GM21528 (cell line): ENCODE measurements around the gene SEC61A2.
"Not testable (repeated sequence)": the region's sequence is repeated elsewhere in the genome, so short reads cannot be mapped to it uniquely, and the experiment has no call there.

Experiments
- ATAC-seq: cut with Tn5 transposase; IDR thresholded peaks from one replicate; pipeline ENCODE4 v1.9.1; 2021; ENCODE audit warnings: mild to moderate bottlenecking, moderate library complexity; ENCODE audit not compliant: unreplicated experiment, low FRiP score

Gene SEC61A2

DNA sequence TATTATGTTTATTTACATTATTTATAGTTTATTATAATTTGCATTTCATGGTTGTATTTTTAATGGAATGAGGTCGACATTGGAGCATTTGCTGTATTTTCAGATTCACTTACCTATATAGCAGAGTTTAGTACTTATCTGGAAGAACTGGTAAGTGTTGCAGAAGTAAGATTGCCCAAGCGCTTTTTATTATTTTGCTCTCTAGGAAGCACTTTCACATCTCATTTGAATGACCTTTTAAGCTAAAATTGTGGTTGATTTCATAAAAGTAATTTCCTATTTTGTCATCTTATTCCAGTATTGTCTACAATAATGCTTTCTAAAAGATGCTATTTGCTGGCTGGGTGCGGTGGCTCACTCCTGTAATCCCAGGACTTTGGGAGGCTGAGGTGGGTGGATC, 28.6 kb downstream of the SEC61A2 start:
- no peak for ATAC-seq

DNA sequence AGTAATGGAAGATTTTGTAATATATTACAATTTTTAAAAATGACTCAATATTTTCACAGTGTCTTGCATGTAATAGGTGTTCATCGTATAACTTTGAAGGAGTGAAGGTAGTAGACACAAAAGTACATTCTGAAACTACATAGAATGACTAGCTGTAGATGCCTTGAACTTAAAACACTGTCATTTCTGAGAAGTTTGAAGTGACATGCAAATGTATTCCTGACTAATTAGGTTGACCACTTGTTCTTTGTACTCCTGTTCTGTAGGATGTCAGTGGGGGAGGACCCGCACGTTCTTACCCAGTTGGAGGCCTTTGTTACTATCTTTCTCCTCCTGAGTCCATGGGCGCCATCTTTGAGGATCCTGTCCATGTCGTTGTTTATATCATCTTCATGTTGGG, 31.2 kb downstream of the SEC61A2 start:
- no peak for ATAC-seq

DNA sequence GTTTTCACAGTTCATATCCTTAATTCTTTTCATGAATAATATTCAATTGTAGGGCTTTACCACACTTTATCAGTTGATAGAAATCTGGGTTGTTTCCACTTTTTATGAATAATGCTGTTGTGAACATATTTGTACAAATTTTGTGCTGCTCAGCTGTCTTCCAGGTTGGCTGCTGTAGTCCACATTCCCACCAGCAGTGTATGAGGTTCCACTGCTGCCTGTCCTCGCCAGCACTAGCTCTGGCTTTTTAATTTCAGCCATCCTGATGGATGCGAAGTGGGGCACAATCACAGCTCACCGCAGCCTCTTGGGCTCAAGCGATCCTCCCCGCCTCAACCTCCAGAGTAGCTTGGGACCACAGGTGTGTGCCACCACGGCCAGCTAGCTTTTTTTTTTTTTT, 33.5 kb downstream of the SEC61A2 start:
- ATAC-seq: no peak

DNA sequence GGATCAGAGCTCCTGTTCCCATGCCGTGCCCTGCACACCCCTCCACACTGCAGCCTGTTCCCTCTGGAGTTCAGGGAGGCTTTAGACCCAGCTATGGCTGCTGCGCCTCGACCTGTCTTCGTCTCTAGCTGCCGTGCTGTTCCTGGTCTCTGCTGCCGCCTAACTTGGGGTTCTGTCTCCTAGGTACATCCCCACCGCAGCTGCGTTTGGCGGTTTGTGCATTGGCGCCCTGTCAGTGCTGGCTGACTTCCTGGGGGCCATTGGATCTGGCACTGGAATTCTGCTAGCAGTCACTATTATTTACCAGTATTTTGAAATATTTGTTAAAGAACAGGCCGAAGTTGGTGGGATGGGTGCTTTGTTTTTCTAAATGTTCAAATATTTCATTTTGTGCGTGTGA, 34.6 kb downstream of the SEC61A2 start:
- ATAC-seq: no peak

DNA sequence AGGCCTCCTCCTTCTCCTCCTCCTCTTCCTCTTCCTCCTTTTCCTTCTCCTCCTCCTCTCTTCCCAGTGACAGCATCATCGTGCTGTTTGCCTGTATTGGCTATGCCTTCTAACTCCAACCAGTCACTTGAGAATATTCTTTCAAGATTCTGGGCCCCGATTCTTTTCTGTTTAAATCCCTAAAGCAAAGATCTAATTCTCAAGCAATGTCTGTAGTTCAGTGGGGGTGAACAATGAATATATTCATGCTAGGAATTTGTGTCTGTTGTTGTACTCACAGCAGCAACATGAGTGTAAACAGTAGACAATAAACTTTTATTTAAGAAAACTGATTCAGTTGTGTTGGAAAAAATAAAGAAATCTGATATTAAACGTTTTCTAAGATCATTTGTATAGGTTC, 35.6 kb downstream of the SEC61A2 start:
- ATAC-seq: no peak

DNA sequence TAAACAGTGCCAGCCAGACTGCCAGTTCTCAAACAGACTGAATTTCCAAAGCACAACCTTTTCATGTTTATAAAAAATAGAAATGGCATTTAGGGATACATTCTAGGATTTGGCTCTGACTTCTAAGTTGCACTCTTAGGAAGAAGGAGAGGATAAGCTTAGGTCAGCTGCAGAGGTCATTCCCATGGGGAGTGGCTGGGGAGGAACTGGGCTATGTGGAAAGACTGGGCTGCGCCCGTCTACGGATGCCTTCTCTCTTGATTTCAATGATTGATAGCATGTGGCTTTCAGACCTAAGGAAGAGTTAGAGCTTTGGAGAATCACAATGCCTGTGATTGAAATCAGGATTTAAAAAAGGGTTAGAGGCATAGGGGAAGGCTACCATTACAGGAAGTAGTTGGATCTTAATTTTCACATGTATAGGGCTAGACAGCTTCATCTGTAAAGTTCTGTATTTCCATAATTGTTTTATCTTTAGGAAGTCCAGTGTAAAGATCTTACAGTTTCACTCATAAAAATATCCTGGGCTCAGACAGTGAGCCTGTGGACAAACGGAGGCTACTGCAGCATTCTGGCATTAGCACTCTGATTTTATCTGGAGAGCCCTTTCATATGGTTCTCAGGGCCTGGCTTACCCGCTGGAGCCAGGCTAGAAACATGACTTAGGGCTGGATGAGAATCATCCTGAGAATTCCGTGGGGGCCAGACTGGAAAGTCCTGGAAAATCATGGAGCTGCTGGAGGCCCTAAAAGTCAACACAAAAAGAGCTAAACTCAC, 36.7 kb downstream of the SEC61A2 start:
- no peak for ATAC-seq

DNA sequence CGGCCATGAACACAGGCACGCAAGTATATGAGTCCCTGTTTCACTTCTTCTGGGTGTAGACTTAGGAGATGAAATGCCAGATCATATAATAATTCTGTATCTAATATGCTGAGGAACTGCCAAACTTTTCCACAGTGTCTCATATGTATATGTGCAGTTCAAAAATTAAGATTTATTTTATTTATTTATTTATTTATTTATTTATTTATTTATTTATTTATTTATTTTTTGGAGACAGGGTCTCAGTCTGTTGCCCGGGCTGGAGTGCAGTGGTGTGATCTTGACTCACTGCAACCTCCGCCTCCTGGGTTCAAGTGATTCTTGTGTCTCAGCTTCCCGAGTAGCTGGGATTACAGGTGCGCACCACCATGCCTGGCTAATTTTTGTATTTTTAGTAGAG, 42.0 kb downstream of the SEC61A2 start:
- ATAC-seq: not testable (repeated sequence)

DNA sequence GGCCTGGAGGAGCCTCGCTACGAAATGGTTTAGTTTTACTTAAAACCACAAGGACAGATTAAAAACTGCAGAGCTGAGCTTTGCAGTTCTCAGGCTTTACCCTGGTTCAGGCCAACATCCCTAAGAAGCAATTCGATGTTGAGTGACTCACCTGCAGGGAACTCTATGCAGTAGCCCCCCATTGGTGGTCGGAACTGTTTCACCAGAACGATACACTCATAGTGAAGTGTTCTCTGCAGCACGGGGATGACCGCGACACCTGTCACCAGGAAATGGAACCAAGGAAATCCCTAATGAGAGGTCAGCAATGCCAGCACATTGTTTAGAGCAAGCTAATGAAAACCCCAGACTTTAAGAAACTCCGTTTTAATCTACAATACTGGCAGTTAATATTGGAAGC, 48.2 kb downstream of the SEC61A2 start:
- ATAC-seq: no peak

DNA sequence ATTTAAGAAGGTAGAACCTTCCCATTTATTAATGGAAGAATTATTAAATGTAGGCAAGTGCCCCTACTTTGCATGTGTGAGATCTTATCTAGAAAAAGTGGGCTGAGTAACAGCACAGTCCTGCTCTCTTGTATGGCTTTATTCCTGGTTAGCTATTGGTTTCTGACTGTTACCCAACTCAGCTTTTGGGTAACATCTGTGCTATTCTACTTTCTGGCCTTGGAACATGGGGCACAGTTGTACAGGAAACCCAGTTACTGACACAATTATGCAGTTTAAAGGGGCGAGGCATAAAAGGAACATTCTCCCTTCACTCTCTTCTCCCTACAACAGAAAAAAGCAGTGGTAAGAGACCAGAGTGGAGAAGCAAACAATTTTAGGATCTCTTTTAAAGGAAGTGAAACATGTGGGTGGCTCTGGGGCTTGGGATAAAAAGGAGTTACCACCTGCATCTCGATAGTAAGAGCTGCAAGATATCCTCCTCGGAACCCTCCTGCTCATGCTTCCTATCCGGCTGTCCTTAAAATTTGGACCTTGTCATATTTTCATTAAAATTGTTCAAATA, 50.2 kb downstream of the SEC61A2 start:
- no peak for ATAC-seq

DNA sequence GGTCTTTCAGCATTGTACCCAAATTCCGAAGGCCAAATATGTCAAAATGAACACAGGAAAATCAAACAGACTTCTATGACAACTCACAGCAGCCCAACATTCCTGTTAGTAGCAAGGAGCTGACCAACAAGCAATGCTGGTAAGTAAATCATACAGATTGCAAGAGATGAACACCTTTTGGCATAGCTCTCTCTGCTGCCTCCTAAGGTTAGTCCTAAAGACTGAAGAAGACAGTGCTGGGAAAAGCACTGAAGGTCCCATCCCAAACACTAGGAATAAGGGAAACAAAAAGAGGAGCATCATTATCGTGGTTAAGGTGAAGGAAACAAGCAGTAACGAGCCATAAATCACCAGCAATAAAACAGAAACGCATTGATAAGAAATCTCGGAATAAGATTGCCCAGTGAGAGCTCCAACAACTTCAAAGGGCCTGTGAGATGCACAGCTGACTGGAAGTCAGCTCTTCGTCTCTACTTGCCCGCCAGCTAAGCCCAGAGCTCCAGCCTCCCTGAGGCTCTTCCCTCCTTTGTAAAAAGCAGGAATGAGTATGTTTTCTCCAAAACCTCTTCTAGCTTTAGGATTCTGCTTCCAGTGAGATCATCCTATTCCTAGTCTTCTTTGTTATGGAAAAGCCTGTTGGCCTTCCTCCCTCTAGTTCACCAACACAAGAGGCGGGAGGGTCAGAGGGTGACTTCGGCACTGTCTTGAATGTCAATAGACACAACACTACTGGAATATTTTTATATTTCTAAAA, 50.9 kb downstream of the SEC61A2 start:
- ATAC-seq: no peak

DNA sequence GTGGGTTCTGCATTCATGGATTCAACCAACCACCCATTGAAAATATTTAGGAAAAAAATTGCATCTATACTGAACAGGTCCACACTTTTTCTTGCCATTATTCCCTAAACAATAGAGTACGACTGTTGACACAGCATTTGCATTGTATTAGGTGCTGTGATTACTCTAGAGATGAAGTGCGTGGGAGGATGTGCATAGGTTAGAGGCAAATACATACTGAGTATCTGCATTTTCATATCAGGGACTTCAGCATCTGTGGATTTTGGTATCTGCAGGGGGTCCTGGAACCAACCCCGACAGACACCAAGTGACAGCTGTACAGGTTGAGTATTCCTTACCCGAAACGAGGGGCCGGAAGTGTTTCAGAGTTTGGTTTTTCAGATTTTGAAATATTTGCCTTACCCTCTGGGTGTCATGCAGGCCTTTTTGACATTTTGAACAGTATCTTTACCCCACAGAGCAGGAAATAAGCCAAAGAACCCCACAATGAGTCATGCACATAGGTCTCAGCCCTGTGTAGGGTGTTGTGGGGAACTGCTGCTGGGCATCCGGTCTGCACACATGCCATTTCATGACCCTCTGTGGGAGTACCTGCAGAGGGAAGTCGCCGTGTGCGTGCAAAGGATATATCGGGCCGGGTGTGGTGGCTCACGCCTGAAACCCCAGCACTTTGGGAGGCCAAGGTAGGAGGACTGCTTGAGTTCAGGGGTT, 51.7 kb downstream of the SEC61A2 start:
- no peak for ATAC-seq

DNA sequence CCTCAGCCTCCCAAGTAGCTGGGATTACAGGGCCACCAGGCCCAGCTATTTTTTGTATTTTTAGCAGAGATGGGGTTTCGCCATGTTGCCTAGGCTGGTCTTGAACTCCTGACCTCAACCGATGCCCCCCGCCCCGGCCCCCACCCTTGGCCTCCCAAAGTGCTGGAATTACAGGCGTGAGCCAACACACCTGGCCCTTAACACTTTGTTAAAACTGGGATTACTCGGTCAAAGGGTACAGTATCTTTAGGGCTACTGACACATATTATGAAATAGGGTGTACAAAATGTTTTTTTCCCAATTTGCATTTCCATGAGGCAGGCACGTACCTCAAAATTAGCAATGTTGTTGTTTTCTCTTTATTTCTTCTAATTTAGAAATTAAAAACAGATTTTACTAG, 54.7 kb downstream of the SEC61A2 start:
- ATAC-seq: no peak

DNA sequence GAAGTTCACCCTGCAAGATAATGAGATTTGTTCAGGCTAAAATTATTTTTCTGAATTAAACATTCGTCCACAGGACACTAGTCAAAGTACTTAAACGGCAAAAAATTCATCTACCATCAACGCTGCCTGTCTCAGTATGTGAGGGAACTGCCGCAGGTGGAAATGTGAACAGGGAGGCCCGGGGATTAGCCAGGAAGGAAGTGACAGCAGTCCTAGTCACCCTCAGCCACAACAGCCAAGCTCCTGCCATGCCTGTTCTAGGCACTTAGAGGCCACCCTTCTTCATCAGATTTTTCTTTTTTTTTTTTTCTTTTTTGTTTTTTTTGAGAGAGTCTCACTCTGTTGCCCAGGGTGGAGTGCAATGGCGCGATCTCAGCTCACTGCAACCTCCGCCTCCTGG, 56.8 kb downstream of the SEC61A2 start:
- ATAC-seq: no peak

DNA sequence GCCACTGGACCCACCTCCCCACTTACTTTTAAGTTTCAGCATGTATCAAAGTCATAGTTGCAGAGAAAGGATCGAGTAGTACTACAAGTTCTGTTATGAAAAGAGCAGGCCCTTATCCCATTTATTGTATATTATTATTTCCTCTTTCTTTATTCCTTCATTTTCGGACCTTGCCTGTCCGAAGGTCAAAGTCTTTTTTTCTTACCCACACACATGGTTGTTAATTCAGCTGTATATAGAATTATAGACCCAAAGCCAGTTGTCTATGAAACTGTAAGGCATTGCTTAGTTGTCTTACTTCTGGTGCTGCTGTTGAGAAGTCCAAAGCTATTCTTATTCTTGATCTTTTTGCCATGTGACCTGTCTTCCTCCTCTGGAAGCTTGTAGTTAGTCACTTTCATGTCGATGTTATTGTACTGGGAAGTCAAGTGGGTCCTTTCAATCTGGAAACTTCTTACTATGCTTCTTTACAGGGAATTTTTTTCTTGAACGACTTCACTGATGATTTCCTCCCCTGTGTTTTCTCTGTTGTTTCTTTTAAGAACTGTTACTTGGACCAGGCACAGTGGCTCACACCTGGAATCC, 57.9 kb downstream of the SEC61A2 start:
- ATAC-seq: no peak

DNA sequence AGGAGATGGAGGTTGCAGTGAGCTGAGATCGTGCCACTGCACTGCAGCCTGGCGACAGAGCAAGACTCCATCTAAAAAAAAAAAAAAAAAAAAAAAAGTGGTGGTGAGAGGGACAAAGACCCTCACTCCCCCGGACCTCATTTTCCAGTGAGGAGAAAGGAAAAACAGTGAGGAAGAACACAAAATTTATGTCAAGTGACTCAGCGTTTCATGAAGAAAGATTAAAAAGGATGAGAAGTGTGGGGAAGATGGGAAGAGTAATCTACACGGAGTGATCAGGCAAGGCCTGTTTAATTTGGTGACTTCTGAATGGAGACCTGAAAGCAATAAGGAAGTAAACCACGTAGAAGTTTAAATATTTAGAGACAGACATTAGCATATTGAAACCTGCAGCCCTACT, 59.2 kb downstream of the SEC61A2 start:
- ATAC-seq: no peak

DNA sequence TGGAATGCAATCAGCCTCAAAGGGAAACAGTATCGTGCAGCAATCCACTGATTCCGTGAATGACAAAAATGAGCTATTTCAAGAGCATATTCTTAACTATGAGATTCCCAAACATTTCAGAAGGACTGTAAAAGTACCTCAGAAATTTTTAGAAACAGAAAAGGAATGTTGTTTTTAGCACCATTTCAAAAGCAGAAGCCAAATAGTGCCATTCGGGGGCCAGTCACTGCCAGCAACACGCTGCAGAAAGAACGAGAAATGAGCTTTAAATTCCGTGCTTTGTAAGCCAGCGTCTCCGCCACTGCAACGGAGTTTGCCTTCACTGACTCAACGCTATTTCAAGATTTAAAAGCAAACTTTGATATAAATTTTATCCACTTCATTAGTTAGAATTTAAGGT, 59.9 kb downstream of the SEC61A2 start:
- no peak for ATAC-seq

DNA sequence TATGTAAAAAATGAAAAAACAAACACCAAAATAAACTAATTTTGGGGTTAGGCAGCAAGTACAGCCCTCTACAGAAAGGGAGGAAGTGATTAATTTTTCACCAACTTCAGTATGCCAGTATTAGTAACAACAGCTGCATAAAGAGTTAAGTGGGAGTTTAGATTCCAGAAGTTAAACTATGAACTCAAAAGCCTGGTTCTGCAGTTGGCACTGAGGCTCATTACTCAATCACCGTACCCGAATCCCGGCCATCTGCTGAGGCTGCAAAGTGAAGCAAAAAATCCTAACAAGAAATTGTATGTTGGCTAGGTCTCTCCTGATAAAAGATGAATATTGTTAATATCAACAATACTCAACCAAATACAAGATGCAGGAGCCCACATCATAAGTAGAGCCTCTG, 62.2 kb downstream of the SEC61A2 start:
- ATAC-seq: no peak

DNA sequence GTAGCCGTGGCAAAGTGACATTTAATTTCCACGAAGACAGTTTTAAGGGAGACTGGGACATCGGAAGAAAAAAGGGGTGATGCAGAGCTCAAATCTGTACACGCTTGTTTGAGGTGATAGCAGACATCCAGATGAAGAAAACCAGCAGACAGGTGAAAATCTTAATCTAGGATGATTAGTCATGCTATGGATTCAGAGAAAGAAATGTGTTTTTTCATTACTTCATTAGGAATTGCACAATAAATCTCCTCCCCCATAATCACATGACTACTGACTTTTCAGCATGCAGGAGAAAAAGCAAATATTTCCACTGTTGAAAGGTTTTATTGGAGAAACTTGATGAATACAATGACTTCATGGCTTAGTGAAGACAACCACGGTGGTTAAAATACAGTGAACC, 63.7 kb downstream of the SEC61A2 start:
- no peak for ATAC-seq

DNA sequence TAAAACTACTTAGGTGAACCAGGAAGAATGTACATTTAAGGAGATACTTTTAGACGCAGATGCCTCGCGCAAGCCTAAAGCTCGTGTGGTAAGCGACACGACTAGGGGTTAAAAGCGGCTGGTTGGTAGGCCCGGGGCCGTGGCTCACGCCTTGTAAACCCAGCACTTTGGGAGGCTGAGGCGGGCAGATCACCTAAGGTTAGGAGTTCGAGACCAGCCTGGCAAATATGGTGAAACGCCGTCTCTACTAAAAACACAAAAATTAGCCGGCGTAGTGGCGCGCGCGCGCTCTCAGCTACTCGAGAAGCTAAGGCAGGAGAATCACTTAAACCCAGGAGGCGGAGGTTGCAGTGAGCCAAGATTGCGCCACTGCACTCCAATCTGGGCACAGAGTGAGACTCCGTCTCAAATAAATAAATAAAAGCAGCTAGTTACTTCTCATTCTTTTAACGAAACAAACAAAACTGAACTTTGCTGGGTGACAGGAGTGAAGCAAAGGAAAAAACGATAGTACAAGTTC, 65.3 kb downstream of the SEC61A2 start:
- no peak for ATAC-seq

DNA sequence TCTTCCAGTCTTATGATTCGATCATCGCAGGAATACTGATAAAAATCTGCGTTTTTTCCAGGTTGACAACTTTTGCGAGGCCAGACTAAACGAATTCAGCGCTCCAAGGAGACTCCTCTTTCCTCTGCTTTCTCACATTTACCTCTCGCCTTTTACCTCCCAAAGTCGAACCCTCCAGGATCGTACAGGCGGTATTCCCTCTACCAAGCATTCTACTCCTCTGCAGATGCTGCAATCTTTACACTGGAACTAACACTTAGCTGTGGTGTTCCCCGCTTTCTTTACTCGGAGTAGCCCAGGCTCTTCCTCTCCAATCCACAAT, 65.8 kb downstream of the SEC61A2 start:
- ATAC-seq: peak; percentile 24
